Measurements from ENCODE around the gene AGO1. TPM values are rescaled to one million over a fixed set of nuclear protein-coding genes. Genes with fewer than 3 reads are reported as not detected.

Gene AGO1
- total RNA-seq, 1 donor from 2014 or later: 3.9 TPM

GRCh38 chr1:35851132-35851869 is 31.7 kb upstream of the AGO1 start:
- DNase-seq (ENCODE audit: low read depth): no peak
- Histone ChIP-seq H3K4me3 (ENCODE audit: low read depth, low read length) (no peak overlapping the region), H3K27me3 (ENCODE audit: control insufficient read depth, insufficient read depth, low read length) (no peaks in the 10 kb centered on the region), H3K36me3 (ENCODE audit: control insufficient read depth, insufficient read depth, low read length) (peaks cover 2% of the 10 kb centered on the region)
- FAIRE-seq: no peak
- TF ChIP-seq CTCF (IDR thresholded peaks at IDR 0.05; ENCODE audit: insufficient read depth, low read length, severe bottlenecking): no peak

GRCh38 chr1:35852241-35852640 is 30.8 kb upstream of the AGO1 start:
- Histone ChIP-seq H3K27me3 (ENCODE audit: control insufficient read depth, insufficient read depth, low read length) (no peaks in the 10 kb centered on the region), H3K36me3 (ENCODE audit: control insufficient read depth, insufficient read depth, low read length) (peaks cover 2% of the 10 kb centered on the region), H3K4me3 (ENCODE audit: low read depth, low read length) (no peak overlapping the region)
- TF ChIP-seq CTCF (IDR thresholded peaks at IDR 0.05; ENCODE audit: insufficient read depth, low read length, severe bottlenecking): no peak
- no peak for FAIRE-seq
- DNase-seq (ENCODE audit: low read depth): no peak

- H3K36me3 ChIP-seq (ENCODE audit: control insufficient read depth, insufficient read depth, low read length): peaks cover 2% of the 10 kb centered on the region
- TF ChIP-seq CTCF (IDR thresholded peaks at IDR 0.05; ENCODE audit: insufficient read depth, low read length, severe bottlenecking): no peak
- DNase-seq (ENCODE audit: low read depth) (no peak), FAIRE-seq (no peak)
- H3K4me3 ChIP-seq (ENCODE audit: low read depth, low read length): no peak overlapping the region
- no peaks in the 10 kb centered on the region for H3K27me3 ChIP-seq (ENCODE audit: control insufficient read depth, insufficient read depth, low read length)
These were observed 27.9 kb upstream of the AGO1 start for GRCh38 chr1:35854989-35855700.

GRCh38 chr1:35856964-35857363 is 26.0 kb upstream of the AGO1 start:
- Histone ChIP-seq H3K27me3 (ENCODE audit: control insufficient read depth, insufficient read depth, low read length) (no peaks in the 10 kb centered on the region), H3K36me3 (ENCODE audit: control insufficient read depth, insufficient read depth, low read length) (no peaks in the 10 kb centered on the region), H3K4me3 (ENCODE audit: low read depth, low read length) (no peak overlapping the region)
- DNase-seq (ENCODE audit: low read depth): no peak
- FAIRE-seq: no peak
- no peak for TF ChIP-seq CTCF (IDR thresholded peaks at IDR 0.05; ENCODE audit: insufficient read depth, low read length, severe bottlenecking)

GRCh38 chr1:35857830-35858229 is 25.2 kb upstream of the AGO1 start:
- H3K27me3 ChIP-seq (ENCODE audit: control insufficient read depth, insufficient read depth, low read length): no peaks in the 10 kb centered on the region
- no peaks in the 10 kb centered on the region for H3K36me3 ChIP-seq (ENCODE audit: control insufficient read depth, insufficient read depth, low read length)
- DNase-seq (ENCODE audit: low read depth) (peak; percentile 12), FAIRE-seq (no peak)
- no peak overlapping the region for H3K4me3 ChIP-seq (ENCODE audit: low read depth, low read length)
- peak; percentile 24 for TF ChIP-seq CTCF (IDR thresholded peaks at IDR 0.05; ENCODE audit: insufficient read depth, low read length, severe bottlenecking)

Measured in bronchial epithelial cell (primary cell).